ENCODE data around the gene SLC22A12.

DNA sequence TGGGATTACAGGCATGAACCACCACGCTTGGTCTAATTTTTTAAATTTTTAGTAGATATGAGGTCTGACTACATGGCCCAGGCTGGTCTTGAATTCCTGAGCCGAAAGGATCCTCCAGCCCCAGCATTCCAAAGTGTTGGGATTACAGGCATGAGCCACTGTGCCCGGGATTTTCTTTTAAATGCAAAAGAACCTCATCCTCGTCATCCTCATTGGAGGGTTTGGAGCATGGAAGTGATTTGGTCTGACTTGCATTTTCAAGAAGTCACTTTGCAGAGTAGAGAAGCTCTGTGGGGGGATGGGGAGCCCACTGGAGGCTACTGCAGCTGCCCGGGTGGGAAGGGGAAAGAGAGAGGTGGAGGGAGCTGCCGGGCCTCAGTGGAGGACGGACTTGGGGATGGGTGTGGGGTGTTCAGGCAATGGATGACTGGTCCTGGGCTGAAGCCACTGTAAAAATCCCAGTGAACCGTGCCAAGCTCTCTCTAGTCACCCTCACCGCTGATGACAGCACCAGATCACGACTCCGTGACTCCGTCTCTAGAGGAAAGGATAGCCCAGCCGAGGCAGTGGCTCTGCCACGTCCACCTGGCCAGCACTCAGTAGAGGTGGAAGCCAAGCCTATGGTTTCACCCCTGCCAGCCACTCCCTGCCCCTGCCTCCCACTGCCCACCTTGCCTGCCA is 32.8 kb upstream of the SLC22A12 start:
- TF ChIP-seq, protein P1, sequence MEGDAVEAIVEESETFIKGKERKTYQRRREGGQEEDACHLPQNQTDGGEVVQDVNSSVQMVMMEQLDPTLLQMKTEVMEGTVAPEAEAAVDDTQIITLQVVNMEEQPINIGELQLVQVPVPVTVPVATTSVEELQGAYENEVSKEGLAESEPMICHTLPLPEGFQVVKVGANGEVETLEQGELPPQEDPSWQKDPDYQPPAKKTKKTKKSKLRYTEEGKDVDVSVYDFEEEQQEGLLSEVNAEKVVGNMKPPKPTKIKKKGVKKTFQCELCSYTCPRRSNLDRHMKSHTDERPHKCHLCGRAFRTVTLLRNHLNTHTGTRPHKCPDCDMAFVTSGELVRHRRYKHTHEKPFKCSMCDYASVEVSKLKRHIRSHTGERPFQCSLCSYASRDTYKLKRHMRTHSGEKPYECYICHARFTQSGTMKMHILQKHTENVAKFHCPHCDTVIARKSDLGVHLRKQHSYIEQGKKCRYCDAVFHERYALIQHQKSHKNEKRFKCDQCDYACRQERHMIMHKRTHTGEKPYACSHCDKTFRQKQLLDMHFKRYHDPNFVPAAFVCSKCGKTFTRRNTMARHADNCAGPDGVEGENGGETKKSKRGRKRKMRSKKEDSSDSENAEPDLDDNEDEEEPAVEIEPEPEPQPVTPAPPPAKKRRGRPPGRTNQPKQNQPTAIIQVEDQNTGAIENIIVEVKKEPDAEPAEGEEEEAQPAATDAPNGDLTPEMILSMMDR (IDR thresholded peaks at IDR 0.05) = no peak
- no peak for TF ChIP-seq POLR2A (IDR thresholded peaks at IDR 0.05)

Measured in right lobe of liver (tissue), 4 donors.